ENCODE data around the gene SLC12A7. TPM values are rescaled to one million over a fixed set of nuclear protein-coding genes. Genes with fewer than 3 reads are reported as not detected.

SLC12A7 gene
- total and polyA plus RNA-seq, 10 donors = 8.6 to 120 (median 52.3) TPM

DNA sequence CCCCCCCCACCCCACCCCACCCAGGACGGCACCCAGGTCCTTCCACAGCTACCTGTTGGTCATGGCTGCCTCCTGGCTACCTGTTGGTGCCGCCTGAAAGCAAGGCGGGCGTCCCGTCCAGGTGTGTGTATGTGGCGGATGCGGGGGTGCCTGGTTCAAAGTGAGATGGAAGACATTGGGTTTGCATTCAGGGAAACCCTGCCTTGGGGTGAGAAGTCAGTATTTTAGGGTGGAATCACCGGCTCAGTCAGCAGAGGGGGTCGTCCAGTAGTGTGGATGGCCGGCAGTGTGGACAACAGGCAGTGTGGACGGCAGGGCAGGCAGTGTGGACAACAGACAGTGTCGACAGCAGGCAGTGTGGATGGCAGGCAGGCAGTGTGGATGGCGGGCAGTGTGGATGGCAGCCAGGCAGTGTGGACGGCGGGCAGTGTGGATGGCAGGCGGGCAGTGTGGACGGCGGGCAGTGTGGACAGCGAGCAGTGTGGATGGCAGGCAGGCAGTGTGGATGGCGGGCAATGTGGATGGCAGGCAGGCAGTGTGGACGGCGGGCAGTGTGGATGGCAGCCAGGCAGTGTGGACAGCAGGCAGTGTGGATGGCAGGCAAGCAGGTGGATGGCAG, 75.2 kb downstream of the SLC12A7 start:
- DNase-seq = no peak
- Histone ChIP-seq H3K4me1 (no peaks in the 10 kb centered on the region), H3K36me3 (peaks cover 0 to 44% (median 0%) of the 10 kb centered on the region in 6 donors), H3K4me3 (no peak overlapping the region), H3K27ac (no peak overlapping the region), H3K9me3 (no peaks in the 10 kb centered on the region), H3K27me3 (replicated peaks in 1 of 7) (peaks cover 0 to 18% (median 0%) of the 10 kb centered on the region in 7 donors)
- WGBS, 5 donors = 88 to 93% (median 92%) methylated on average over 21 to 22 of the region's 22 CpGs
- TF ChIP-seq POLR2AphosphoS5 (IDR thresholded peaks at IDR 0.05) (no peak), POLR2A (IDR thresholded peaks at IDR 0.05) (no peak)
- TF ChIP-seq, protein P1, sequence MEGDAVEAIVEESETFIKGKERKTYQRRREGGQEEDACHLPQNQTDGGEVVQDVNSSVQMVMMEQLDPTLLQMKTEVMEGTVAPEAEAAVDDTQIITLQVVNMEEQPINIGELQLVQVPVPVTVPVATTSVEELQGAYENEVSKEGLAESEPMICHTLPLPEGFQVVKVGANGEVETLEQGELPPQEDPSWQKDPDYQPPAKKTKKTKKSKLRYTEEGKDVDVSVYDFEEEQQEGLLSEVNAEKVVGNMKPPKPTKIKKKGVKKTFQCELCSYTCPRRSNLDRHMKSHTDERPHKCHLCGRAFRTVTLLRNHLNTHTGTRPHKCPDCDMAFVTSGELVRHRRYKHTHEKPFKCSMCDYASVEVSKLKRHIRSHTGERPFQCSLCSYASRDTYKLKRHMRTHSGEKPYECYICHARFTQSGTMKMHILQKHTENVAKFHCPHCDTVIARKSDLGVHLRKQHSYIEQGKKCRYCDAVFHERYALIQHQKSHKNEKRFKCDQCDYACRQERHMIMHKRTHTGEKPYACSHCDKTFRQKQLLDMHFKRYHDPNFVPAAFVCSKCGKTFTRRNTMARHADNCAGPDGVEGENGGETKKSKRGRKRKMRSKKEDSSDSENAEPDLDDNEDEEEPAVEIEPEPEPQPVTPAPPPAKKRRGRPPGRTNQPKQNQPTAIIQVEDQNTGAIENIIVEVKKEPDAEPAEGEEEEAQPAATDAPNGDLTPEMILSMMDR (IDR thresholded peaks at IDR 0.05 in 8 of 11, conservative IDR thresholded peaks at IDR 0.05 in 3 of 11) = no peak
- intact Hi-C loops (cut with DNase I; ENCODE audit: low total_unique reads) = no loop called here

- Histone ChIP-seq H3K36me3 (peaks cover 0 to 44% (median 0%) of the 10 kb centered on the region in 6 donors), H3K9me3 (no peaks in the 10 kb centered on the region), H3K4me1 (no peaks in the 10 kb centered on the region), H3K27me3 (replicated peaks in 1 of 7) (peaks cover 0 to 27% (median 0%) of the 10 kb centered on the region in 7 donors), H3K4me3 (no peak overlapping the region), H3K27ac (no peak overlapping the region)
- WGBS, 5 donors = 70 to 95% (median 92%) methylated on average over 6 to 25 of the region's 25 CpGs
- no peak for DNase-seq
- TF ChIP-seq POLR2AphosphoS5 (IDR thresholded peaks at IDR 0.05) (no peak), POLR2A (IDR thresholded peaks at IDR 0.05) (no peak)
- TF ChIP-seq, protein P1 (IDR thresholded peaks at IDR 0.05 in 8 of 11, conservative IDR thresholded peaks at IDR 0.05 in 3 of 11) = no peak
- intact Hi-C loops (cut with DNase I; ENCODE audit: low total_unique reads) = no loop called here
These were observed 76.2 kb downstream of the SLC12A7 start for GRCh38 chr5:1035421-1036405.

DNA sequence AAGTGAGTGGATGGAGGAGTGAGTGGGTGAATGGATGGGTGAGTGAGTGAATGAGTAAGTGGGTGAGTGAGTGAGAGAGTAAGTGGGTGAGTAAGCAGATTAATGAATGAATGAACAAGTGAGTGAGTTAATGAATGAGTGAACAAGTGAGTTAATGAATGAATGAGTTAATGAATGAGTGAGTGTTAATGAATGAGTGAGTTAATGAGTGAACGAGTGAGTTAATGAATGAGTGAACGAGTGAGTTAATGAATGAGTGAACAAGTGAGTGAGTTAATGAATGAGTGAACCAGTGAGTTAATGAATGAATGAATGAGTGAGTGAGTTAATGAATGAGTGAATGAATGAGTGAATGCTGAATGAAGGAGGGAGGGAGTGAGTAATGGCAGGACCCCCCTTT, 76.9 kb downstream of the SLC12A7 start:
- Histone ChIP-seq H3K27me3 (replicated peaks in 1 of 7) (peaks cover 0 to 35% (median 5%) of the 10 kb centered on the region in 7 donors), H3K4me3 (no peak overlapping the region), H3K4me1 (no peaks in the 10 kb centered on the region), H3K27ac (no peak overlapping the region), H3K36me3 (peaks cover 0 to 44% (median 0%) of the 10 kb centered on the region in 6 donors), H3K9me3 (no peaks in the 10 kb centered on the region)
- intact Hi-C loops (cut with DNase I; ENCODE audit: low total_unique reads) = no loop called here
- WGBS, 5 donors = 81 to 93% (median 88%) methylated on average over 2 of the region's 2 CpGs
- DNase-seq = no peak
- TF ChIP-seq, protein P1 (IDR thresholded peaks at IDR 0.05 in 8 of 11, conservative IDR thresholded peaks at IDR 0.05 in 3 of 11) = no peak
- no peak for TF ChIP-seq POLR2A (IDR thresholded peaks at IDR 0.05)
- TF ChIP-seq POLR2AphosphoS5 (IDR thresholded peaks at IDR 0.05) = no peak

Data from spleen (tissue), 11 donors.